Central memory CD4-positive, alpha-beta T cell (primary cell): ENCODE results near the gene PC.

Experiments used
- DNase-seq: peaks from one replicate; pipeline ENCODE4 v3.0.0; 2022

The PC gene

DNA sequence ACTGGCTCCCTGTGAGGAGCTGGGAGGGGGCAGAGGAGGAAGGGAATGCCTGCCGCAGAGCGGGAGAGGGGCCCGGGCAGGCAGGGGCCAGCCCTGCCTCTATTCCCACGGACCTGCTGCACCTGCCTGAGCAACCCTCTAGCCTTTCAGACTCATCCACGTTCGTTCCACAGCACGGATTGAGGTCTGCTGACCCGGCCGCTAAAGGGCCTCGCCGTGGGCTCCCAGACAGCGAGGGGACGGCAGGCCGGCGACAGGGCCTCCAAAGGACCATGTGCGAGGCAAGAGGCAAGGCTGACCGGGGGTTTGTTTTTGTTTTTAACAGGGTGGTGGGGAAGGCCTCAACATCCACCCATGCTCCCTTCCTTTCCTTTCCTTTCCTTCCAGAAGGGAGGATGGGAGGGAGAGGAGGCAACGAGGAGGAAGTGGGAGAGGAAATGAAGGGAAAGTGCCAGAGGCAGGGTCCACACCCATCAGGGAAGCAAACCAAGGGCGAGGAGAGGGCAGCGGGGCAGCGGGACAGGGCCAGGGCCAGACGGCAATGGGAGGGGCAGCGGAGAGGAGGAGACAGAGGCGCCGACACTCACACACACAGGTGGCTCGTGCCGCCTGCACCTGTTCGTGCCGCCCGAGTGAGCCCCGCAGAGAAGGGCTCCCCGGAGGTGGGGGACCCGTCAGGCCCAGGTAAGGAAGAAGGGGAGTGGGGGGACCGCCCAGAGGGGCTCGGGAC is 93.8 kb downstream of the PC start:
- no peak for DNase-seq

DNA sequence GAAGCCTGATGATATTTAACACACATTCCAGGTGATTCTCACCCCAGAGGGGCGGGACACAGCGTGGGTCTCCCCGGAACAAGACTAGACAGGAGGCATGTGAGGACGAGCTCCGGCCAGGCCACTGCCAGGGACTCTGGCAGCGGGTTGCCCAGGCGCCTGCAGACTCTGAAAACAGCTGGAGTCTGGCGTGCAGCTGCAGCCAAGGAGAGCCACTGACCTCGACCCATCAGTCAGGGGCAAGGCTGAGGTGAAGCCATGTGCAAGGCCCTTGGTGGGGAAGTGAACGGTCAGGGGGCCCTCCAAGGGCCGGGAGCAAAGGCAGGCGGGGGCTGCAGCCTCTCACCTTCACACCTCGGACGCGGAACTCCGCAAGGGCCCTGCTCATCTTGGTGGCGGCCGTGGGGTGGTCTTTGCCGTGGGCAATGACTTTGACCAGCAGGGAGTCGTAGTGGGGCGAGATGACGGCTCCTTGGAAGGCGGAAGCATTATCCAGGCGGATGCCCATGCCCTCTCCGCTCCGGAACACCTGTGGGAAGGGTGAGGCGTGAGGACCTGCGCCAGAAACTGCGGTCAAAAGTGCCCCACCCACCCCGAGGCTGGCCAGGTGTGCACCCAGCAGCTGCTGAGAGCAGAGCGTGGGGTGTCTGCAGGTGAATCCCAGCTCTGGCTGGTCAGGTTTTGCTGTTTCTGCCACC is 94.6 kb downstream of the PC start:
- DNase-seq, result no peak

- DNase-seq, result no peak
Measured at GRCh38 chr11:66862559-66863037, 95.6 kb downstream of the PC start.

DNA sequence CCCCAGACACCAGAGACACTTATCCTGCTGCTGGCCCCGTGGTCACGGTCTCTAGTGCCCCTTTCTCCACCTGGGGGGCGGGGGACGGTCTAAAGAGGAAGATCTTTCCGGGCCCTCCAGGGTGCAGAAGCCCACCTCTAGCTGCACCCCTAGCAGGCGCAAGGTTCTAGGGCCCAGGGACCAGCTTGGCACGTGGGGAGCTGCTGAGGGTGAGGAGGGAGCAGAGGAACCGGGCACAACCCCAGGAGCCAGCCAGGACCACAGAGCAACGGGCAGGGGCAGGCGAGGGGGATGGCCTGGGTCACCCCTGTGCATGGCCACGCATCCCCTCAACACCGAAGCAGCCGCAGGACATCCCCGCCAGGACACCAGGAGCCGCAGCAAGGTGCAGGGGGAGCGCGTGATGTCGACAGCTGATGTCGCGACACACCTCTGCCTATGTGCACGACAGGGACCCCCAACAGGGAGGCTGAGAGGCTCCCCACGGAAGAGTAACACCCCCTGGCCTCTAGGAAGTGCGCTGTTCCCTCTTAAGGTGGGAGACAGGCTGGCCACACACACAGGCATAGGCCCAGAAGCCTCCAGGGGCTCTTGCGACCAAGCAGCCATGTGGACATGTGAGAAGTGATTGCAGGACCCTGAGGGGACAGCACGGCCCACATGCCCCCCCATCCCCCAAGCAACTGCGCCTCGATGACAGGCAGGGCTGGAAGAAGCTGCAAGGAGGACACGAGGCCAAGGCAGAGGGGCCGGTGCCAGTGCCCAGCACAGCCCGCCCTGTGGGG is 96.2 kb downstream of the PC start:
- no peak for DNase-seq

DNA sequence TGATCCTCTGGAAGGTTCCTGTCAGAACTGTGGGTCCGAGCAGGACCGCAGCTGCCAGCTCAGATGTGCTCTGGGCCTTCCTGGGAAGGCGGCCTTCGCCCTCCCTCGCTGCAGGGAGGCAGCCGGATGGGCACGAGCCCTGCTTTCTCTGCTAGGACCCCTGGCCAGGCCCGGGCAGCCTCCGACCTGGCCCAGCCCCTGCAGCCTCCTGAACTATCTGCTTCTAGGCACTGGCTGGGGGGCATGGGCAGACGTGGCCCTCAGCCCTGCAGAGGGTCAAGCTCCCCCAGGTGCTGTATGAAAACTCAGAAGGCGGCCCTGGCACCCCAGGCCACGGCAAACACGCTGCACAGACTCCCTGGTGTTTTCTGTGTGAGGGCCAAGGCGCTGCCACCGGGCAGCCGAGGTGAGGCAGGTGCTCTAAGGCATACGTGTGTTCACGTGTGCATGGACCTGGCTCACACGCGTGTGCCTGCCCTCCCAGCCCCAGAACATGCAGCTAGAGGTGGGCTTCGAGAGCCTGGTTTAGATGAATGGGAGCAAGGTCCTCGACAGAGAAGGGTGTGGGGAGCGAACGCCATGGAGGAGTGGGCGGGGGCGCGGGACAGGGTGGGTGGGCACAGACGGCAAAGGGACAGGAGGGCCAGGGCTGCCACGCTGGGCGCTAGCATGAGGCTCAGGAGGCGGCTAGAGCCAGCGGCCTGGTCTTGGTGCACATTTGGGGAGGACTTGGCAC is 97.0 kb downstream of the PC start:
- DNase-seq, result no peak

GRCh38 chr11:66860449-66860831 is 97.7 kb downstream of the PC start:
- DNase-seq, result no peak

- DNase-seq, result no peak
Measured at GRCh38 chr11:66859686-66860448, 98.3 kb downstream of the PC start.

- no peak for DNase-seq
Measured at GRCh38 chr11:66858939-66859685, 99.1 kb downstream of the PC start.

DNA sequence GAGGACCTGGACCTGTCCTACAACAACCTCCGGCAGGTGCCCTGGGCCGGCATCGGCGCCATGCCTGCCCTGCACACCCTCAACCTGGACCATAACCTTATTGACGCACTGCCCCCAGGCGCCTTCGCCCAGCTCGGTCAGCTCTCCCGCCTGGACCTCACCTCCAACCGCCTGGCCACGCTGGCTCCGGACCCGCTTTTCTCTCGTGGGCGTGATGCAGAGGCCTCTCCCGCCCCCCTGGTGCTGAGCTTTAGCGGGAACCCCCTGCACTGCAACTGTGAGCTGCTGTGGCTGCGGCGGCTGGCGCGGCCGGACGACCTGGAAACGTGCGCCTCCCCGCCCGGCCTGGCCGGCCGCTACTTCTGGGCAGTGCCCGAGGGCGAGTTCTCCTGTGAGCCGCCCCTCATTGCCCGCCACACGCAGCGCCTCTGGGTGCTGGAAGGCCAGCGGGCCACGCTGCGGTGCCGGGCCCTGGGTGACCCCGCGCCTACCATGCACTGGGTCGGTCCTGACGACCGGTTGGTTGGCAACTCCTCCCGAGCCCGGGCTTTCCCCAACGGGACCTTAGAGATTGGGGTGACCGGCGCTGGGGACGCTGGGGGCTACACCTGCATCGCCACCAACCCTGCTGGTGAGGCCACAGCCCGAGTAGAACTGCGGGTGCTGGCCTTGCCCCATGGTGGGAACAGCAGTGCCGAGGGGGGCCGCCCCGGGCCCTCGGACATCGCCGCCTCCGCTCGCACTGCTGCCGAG is 99.8 kb downstream of the PC start:
- DNase-seq, result no peak

- no peak for DNase-seq
Measured at GRCh38 chr11:66857927-66858185, 100.3 kb downstream of the PC start.

DNA sequence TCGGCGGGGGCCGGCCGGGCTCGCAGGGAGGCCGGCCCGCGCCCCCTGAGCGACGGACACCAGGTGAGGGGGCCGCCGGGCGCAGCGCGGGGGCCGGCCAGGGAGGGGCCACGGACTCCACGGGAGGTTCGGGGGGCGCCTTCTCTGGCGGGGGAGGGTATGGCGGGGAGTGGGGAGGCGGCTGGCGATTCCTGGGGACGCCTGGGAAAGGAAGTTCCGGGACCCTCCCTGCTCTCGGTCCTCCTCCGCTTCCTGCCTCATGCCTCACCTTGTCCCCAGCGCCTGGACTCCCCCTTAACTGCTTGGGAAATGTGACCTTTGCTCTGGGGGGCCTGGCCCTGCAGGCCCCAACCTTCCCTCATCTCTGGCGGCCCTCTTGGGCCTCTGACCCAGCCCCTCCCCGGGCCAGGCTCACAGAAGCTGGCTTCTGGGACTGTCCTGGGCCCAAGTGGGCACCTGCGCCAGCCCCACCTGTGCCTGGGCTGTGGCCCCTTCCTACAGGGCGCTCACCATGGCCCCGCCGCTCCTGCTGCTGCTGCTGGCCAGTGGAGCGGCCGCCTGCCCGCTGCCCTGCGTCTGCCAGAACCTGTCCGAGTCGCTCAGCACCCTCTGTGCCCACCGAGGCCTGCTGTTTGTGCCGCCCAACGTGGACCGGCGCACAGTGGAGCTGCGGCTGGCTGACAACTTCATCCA is 100.8 kb downstream of the PC start:
- DNase-seq, result no peak

DNA sequence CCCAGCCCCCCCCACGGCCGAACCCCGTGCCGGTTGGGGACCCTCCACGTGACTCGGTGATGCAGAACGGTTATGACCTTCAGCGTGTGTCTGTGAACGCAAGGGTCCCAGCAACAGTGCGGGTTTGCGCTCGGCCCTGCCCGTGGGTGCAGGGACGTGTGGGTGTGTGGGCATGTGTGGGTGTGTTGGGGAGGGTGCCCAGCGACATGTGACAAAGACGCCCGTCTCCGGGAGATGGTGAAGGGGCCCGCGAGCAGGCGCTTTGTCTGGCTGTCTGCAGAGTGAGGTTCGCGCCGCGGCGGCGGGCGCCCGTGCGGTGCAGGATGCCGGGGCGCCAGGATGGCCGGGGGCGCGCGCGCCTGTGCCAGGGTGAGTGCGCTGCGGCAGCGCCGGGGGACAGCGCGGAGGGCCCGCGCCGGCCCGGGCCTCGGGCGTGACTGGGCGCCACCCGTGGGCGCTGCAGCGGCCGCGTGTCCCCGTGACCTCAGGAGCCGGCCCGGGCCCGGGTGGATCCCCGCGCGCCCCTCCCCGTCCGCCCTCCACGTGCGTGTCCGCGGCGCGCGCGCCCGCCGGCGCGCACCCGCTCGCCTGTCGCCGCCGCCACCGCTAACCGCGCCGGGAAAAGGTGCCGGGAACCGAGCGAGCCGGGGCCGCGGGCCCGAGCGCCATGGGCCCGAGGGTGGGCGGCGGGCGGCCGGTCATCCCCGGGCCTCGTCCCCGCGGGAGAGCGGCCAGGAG is 101.5 kb downstream of the PC start, which contains the start of gene LRFN4:
TSS of gene LRFN4 (plus strand) at position 569 of the 738 bp plus-strand sequence. CDS start 681 bp downstream, outside the sequence.
- peak; percentile 65 for DNase-seq

- peak; percentile 65 for DNase-seq
Measured at GRCh38 chr11:66855574-66856495, 102.3 kb downstream of the PC start.

GRCh38 chr11:66854729-66855211 is 103.4 kb downstream of the PC start:
- no peak for DNase-seq

DNA sequence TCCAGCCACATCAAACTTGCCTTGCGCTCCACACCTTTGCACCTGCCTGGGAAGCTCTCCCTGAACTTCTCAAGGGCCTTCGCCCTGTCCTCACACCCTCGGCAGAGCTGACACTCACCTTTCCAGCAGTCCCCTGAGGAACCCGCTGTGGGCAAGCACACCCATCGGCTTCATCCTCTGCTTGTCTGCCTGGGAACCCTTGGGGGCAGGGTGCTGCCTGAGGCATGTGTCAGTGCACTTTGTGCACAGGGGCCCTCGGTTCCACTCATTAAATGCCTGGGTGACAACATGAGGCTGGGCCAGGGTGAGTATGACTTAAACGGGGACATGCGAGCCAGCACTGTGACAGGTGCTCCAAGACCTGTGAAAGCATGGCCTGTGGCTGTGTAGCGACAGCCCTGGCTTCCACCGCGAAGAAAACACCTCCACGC is 103.9 kb downstream of the PC start:
- no peak for DNase-seq

DNA sequence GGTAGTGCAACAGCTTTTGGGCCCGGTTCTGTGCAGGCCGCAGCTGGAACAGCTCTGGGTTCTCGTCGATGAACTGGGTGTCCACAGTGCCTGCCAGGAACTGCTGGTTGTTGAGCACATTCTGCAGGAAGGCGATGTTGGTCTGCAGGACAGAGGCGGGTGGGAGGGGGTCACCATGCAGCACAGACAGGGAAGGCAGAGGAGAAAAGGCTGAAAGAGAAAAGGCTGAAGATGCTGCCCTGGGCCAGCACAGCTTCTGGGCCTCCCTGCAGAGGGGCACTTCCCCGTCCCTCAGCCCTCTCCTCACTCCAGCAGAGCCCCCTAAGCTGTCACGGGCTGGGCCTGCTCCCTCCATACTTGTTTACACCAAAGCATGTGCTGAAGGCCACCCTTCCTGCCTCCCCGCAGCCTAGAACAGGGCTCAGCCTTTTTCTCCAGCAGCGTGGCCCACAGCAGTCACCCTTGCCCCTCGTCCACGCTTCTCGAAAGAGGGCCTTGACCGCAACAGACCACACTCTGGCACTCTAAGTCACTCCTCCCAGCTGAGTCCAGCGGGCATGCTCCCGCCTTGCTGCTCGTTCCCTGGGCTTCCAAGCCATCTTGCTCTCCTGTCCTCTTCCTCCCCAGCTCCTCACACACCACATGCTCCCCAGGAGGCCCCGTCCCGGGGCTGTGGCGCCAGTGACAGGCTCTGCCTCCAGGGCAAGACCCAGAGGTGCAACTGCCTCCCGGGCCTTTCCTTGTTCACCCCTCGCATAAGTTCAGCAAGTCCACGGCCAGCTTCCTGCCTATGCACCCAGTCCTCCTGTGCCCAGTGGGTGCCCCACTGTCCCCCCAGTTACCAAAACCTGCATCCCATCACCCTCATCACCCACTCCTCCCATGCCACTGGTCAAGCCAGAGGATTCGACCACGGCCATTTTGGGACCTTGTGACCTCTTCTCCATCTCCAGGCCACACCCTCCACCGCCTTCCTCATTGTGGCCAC is 104.6 kb downstream of the PC start:
- no peak for DNase-seq
